ENCODE measurements around the gene TUBAL3. TPM values are rescaled to one million over a fixed set of nuclear protein-coding genes. Genes with fewer than 3 reads are reported as not detected.
A peak's percentile ranks its signal among the peaks of the same experiment; 100 is the strongest.
"Not testable (repeated sequence)": the region's sequence is repeated elsewhere in the genome, so short reads cannot be mapped to it uniquely, and the experiment has no call there.

Gene TUBAL3
- total RNA-seq, 8 experiments from 2014 or later, result 0.18 to 0.38 TPM; not detected in 6

GRCh38 chr10:5416981-5417380, 12.4 kb upstream of the TUBAL3 start:
- in situ Hi-C loops (cut with MboI; ENCODE audit: low pct_unique_long_range_greater_than_20kb in 2 of 9, low sequenced_read_pairs in 9 of 9, unreplicated experiment in 9 of 9), result no loop called here
- 64 to 100% (median 93%) methylated on average over 1 to 5 of the region's 11 CpGs; no CpG with 5 or more reads in 3 of the 10 experiments for WGBS, 10 experiments
- Histone ChIP-seq H3K4me1 (replicated peaks in 1 of 2) (peaks cover 0 to 11% of the 10 kb centered on the region in 2 donors), H3K4me3 (no peak overlapping the region), H3K27ac (no peak overlapping the region)
- ATAC-seq (replicated peaks in 6 of 8), result no peak

DNA sequence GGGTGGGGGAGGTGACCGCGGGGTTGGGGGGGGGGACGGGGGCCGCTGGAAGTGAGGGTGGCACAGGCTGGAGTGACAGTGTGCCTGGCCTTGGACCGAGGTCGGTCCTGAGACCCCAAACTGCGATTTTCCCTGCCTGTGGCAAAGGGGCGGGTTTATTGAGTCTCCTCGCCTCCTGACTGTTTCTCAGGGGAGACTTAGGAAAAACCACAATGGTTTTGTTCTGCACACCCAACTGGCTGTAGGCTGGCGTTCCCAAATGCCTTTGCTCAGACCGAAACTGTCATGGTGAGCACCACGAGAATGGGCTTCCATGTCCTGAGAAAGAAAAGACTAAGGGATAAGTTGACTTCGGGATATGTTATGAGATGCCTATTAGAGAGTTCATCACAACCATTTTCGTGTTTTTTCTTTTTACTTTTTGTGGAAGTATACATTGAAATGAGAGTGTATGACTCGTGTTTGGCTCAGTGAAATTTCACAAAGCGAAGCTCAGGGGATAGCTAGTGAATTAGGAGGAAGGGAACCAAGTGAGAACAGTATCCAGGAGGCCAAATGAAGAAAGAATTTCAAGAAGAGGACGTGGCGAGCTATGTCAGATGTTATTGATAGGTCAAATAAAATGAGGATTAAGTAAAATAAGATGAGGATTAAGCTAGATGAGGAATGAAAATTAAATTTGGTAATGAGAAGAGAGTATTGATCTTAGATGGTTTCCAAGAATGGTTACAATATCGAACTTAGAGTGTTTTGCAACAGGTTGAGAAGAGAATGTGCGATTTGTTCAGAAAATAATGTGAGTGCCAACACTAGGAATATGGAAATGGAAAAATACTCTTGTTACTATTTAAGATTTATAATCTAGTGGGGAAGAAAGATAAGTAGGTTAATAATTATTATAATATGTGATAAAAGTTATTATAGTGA, 8.6 kb upstream of the TUBAL3 start:
- WGBS, 10 experiments, result 5 to 42% (median 19%) methylated on average over 5 to 12 of the region's 20 CpGs
- no peak overlapping the region for H3K27ac ChIP-seq
- in situ Hi-C loops (cut with MboI; ENCODE audit: low pct_unique_long_range_greater_than_20kb in 2 of 9, low sequenced_read_pairs in 9 of 9, unreplicated experiment in 9 of 9), result no loop called here

DNA sequence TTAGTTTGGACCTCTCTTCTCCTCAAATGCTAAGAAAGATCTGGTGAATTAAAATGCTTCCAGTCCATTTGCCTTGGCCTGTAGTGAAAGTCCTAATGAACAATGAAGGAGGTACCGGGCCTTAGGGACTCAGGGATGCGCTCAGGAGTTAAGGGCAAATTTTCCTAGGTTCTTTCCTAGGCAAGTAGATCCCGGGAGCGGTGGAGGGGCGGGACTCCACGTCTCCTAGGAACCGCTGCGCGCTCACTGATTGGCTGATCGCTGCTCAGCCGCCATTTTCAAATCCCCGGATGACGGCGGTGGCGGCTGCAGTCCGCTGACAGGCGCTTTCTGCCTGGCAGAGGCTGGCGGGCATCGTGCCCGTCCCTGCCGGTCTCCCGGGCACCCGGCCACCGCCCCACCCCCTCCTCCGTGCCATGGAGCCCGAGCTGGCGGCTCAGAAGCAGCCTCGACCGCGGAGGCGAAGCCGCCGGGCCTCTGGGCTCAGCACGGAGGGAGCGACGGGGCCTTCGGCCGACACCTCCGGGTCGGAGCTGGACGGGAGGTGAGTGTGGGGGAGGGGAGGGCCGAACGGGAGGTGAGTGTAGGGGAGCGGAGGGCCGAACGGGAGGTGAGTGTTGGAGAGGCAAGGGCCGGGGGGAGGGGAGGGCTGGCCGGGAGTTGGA, 7.8 kb upstream of the TUBAL3 start, which contains the start of gene NET1:
NET1 (plus strand) TSS at position 281 of the 665 bp plus-strand sequence; CDS start at position 417, 136 bp downstream.
- Histone ChIP-seq H3K4me3 (peak within 1 kb of the TSS; percentile 81 to 97 (median 91)), H3K4me1 (replicated peaks in 1 of 2) (peaks cover 0 to 14% of the 10 kb centered on the region in 2 donors), H3K27ac (peak within 1 kb of the TSS; percentile 48 to 64)
- 0 to 1% (median 0%) methylated on average over 1 to 10 of the region's 48 CpGs; no CpG with 5 or more reads in 4 of the 10 experiments for WGBS, 10 experiments
- in situ Hi-C loops (cut with MboI; ENCODE audit: low pct_unique_long_range_greater_than_20kb in 2 of 9, low sequenced_read_pairs in 9 of 9, unreplicated experiment in 9 of 9), result no loop called here
- ATAC-seq (replicated peaks in 6 of 8), result peak; percentile 97 to 99 (median 97)

More for the DNA sequence above, 8.6 kb upstream of the TUBAL3 start:
- peak; percentile 16 to 31 (median 24) for ATAC-seq (replicated peaks in 6 of 8)
- peak overlapping the region; percentile 81 to 97 (median 91) for H3K4me3 ChIP-seq
- H3K4me1 ChIP-seq (replicated peaks in 1 of 2), result peaks cover 0 to 14% of the 10 kb centered on the region in 2 donors

DNA sequence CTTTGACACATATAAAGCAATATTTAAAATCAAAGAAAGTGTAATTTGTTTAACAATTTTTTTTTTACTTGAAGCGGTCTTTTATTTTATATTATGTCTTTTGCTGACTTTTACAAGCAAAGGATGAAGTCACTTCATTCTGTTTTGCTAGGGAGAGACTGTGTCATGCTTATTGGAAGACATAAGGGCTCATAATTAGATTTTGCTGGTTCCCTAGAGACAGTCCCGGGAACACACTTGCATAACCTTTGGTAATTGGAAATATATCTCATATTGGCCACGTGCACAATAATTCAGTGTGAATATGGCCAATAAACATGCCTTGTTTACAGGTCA, 7.3 kb upstream of the TUBAL3 start:
- WGBS, 10 experiments, result 0 to 55% (median 43%) methylated on average over 1 to 3 of the region's 3 CpGs; no CpG with 5 or more reads in 1 of the 10 experiments

GRCh38 chr10:5410787-5411186, 6.2 kb upstream of the TUBAL3 start:
- in situ Hi-C loops (cut with MboI; ENCODE audit: low pct_unique_long_range_greater_than_20kb in 2 of 9, low sequenced_read_pairs in 9 of 9, unreplicated experiment in 9 of 9); ATAC-seq (replicated peaks in 6 of 8); H3K4me3 ChIP-seq; H3K27ac ChIP-seq: not testable (repeated sequence)
- peaks cover 0 to 14% of the 10 kb centered on the region in 2 donors for H3K4me1 ChIP-seq (replicated peaks in 1 of 2)

More for the DNA sequence above, 7.3 kb upstream of the TUBAL3 start:
- Histone ChIP-seq H3K4me1 (replicated peaks in 1 of 2) (peaks cover 0 to 14% of the 10 kb centered on the region in 2 donors), H3K27ac (no peak overlapping the region), H3K4me3 (peak overlapping the region; percentile 81 to 97 (median 91))
- ATAC-seq (replicated peaks in 6 of 8), result peak in 4 of 8 experiments; percentile 8 to 52 (median 22)
- in situ Hi-C loops (cut with MboI; ENCODE audit: low pct_unique_long_range_greater_than_20kb in 2 of 9, low sequenced_read_pairs in 9 of 9, unreplicated experiment in 9 of 9), result no loop called here

DNA sequence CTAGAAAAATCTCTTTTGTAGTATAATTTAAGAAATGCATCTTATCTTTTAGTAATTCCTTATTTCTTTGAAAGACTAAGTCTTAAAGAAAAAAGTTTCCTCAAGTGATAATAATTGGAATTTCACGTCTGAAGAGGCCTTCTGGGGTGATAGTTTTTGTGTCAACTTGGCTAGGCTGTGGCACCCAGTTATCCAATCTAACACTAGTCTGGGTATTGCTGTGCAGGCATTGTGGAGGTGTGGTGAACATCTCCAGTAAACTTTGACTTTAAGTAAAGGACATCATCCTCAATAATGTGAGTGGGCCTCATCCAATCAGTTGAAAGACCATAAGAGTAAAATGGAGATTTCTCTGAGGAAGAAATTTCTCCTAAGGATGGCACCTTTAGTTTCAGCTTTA, 2.3 kb upstream of the TUBAL3 start:
- in situ Hi-C loops (cut with MboI; ENCODE audit: low pct_unique_long_range_greater_than_20kb in 2 of 9, low sequenced_read_pairs in 9 of 9, unreplicated experiment in 9 of 9), result no loop called here
- no peak for ATAC-seq (replicated peaks in 6 of 8)
- WGBS, 10 experiments, result 0 to 50% (median 10%) methylated on average over 1 of the region's 1 CpG; no CpG with 5 or more reads in 4 of the 10 experiments

DNA sequence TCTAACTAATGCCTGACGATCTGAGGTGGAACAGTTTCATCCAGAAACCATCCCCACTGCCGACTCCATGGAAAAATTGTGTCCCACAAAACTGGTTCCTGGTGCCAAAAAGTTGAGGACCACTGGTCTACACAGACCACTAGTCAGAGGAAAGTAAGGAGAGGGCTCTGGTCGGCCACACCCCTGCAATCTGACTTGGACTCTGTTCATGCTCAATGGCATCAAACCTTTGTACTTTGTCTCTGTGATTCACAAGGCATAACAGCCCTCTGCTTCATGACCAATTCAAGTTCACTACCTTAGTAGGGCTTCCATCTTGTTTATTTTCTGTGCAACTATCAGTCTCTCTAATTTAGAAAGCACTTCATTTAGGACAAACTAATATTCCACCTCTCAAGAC, 1.8 kb downstream of the TUBAL3 start:
- no peak for ATAC-seq (replicated peaks in 6 of 8)
- no peak overlapping the region for H3K4me3 ChIP-seq
- in situ Hi-C loops (cut with MboI; ENCODE audit: low pct_unique_long_range_greater_than_20kb in 2 of 9, low sequenced_read_pairs in 9 of 9, unreplicated experiment in 9 of 9), result no loop called here
- 0 to 100% (median 67%) methylated on average over 1 to 2 of the region's 3 CpGs; no CpG with 5 or more reads in 3 of the 10 experiments for WGBS, 10 experiments
- no peak overlapping the region for H3K27ac ChIP-seq
- H3K4me1 ChIP-seq (replicated peaks in 1 of 2), result no peaks in the 10 kb centered on the region

More for the DNA sequence above, 2.3 kb upstream of the TUBAL3 start:
- peaks cover 0 to 2% of the 10 kb centered on the region in 2 donors for H3K4me1 ChIP-seq (replicated peaks in 1 of 2)
- H3K27ac ChIP-seq, result no peak overlapping the region
- no peak overlapping the region for H3K4me3 ChIP-seq

GRCh38 chr10:5400468-5401240, 4.0 kb downstream of the TUBAL3 start:
- Histone ChIP-seq H3K4me3 (no peak overlapping the region), H3K4me1 (replicated peaks in 1 of 2) (no peaks in the 10 kb centered on the region), H3K27ac (no peak overlapping the region)
- peak in 2 of 8 experiments; percentile 56 to 71 for ATAC-seq (replicated peaks in 6 of 8)
- WGBS, 10 experiments, result 27 to 100% (median 82%) methylated on average over 2 to 8 of the region's 9 CpGs; no CpG with 5 or more reads in 1 of the 10 experiments
- in situ Hi-C loops (cut with MboI; ENCODE audit: low pct_unique_long_range_greater_than_20kb in 2 of 9, low sequenced_read_pairs in 9 of 9, unreplicated experiment in 9 of 9), result no loop called here

DNA sequence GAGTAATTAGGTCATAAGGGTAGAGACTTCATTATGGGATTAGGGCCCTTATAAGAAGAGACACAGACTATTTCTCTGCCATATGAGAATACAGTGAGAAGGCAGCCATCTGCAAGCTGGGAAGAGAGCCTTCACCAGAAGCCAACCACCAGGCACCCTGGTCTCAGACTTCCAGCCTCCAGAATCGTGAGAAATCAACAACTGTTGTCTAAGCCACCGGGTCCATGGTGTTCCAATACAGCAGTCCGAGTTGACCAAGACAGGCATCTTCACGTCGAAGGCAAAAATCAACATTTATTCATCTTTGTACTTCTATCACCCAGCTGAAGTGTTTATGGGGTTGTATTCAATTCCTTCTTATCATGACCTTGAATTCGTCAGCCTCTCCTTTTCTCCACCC, 5.3 kb downstream of the TUBAL3 start:
- WGBS, 10 experiments, result 27 to 77% (median 60%) methylated on average over 1 to 6 of the region's 6 CpGs; no CpG with 5 or more reads in 5 of the 10 experiments
- Histone ChIP-seq H3K27ac (no peak overlapping the region), H3K4me3 (no peak overlapping the region), H3K4me1 (replicated peaks in 1 of 2) (no peaks in the 10 kb centered on the region)
- in situ Hi-C loops (cut with MboI; ENCODE audit: low pct_unique_long_range_greater_than_20kb in 2 of 9, low sequenced_read_pairs in 9 of 9, unreplicated experiment in 9 of 9), result loop anchor here in 3 of 9 experiments (25.0 kb wide), 3 partner anchors 537 to 587 kb away; partner anchors contain the start of gene AKR1E2 (in 1 of the 3)
- no peak for ATAC-seq (replicated peaks in 6 of 8)

- ATAC-seq (replicated peaks in 6 of 8), result peak in 2 of 8 experiments; percentile 35 to 63
- in situ Hi-C loops (cut with MboI; ENCODE audit: low pct_unique_long_range_greater_than_20kb in 2 of 9, low sequenced_read_pairs in 9 of 9, unreplicated experiment in 9 of 9), result loop anchor here in 3 of 9 experiments (25.0 kb wide), 3 partner anchors 534 to 584 kb away; partner anchors contain the start of gene AKR1E2 (in 1 of the 3)
- Histone ChIP-seq H3K4me1 (replicated peaks in 1 of 2) (no peaks in the 10 kb centered on the region), H3K4me3 (no peak overlapping the region), H3K27ac (no peak overlapping the region)
- WGBS, 10 experiments, result 66 to 100% (median 81%) methylated on average over 3 to 12 of the region's 12 CpGs
Measured at GRCh38 chr10:5396556-5397300, 7.9 kb downstream of the TUBAL3 start.

DNA sequence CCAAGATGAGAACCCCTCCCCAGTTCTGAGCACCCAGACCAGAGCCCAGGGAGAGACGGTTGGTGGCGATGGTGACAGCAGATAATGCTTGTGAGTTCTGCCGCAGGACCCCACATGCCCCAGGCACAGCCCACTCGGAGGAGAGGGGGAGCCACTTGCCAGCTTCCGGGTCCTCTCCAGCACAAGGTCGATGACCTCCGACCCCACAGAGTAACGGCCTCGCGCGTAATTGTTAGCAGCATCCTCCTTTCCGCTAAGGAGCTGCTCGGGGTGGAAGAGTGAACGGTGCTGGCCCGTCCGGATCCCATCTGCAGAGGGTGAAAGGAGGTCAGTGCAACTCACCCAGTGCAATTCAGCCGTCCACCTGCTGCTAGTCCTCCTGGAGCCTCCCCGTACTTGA, 9.5 kb downstream of the TUBAL3 start:
- no peaks in the 10 kb centered on the region for H3K4me1 ChIP-seq (replicated peaks in 1 of 2)
- H3K4me3 ChIP-seq, result no peak overlapping the region
- no peak overlapping the region for H3K27ac ChIP-seq
- 66 to 100% (median 92%) methylated on average over 1 to 13 of the region's 18 CpGs; no CpG with 5 or more reads in 3 of the 10 experiments for WGBS, 10 experiments
- no peak for ATAC-seq (replicated peaks in 6 of 8)
- in situ Hi-C loops (cut with MboI; ENCODE audit: low pct_unique_long_range_greater_than_20kb in 2 of 9, low sequenced_read_pairs in 9 of 9, unreplicated experiment in 9 of 9), result loop anchor here in 3 of 9 experiments (25.0 kb wide), 3 partner anchors 533 to 583 kb away; partner anchors contain the start of gene AKR1E2 (in 1 of the 3)

All from motor neuron (in vitro differentiated cells).